CD4-positive, alpha-beta T cell treated with Interleukin-6 for 4 hours (primary cell): ENCODE results near the gene ZNF521.

Experiments
- DNase-seq: peaks from one replicate; pipeline ENCODE4 v3.0.0-alpha.2; 2020; ENCODE audit warnings: mixed read lengths

The ZNF521 gene

GRCh38 chr18:25016666-25017065 is 335.3 kb downstream of the ZNF521 start:
- no peak for DNase-seq

GRCh38 chr18:25016181-25016580 is 335.8 kb downstream of the ZNF521 start:
- DNase-seq: no peak
